GM12874 (cell line): ENCODE data around the gene PPP6R3.

Experiments
- TF ChIP-seq, protein P1 (sequence below): IDR thresholded peaks from 2 replicates; pipeline ENCODE4 v1.5.1; 2011; ENCODE audit warnings: low read depth, mild to moderate bottlenecking, control low read depth, low read length, moderate library complexity; ENCODE audit not compliant: insufficient read depth

Gene PPP6R3

DNA sequence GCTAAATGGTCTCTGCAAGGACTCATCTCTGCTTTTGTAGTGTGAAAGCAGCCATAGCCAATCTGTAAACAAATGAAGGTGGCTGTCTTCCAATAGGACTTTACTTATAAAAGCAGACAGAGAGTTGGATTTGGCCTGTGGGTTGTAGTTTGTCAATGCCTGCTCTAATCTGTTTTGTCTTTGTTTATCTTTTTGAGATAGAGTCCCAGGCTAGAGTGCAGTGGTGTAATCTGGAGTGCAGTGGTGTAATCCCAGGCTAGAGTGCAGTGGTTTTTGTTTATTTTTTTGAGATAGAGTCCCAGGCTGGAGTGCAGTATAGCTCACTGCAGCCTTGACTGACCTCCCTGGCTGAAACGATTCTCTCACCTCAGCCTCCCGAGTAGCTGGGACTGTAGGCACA lies 8.6 kb downstream of the PPP6R3 start:
- TF ChIP-seq, protein P1, sequence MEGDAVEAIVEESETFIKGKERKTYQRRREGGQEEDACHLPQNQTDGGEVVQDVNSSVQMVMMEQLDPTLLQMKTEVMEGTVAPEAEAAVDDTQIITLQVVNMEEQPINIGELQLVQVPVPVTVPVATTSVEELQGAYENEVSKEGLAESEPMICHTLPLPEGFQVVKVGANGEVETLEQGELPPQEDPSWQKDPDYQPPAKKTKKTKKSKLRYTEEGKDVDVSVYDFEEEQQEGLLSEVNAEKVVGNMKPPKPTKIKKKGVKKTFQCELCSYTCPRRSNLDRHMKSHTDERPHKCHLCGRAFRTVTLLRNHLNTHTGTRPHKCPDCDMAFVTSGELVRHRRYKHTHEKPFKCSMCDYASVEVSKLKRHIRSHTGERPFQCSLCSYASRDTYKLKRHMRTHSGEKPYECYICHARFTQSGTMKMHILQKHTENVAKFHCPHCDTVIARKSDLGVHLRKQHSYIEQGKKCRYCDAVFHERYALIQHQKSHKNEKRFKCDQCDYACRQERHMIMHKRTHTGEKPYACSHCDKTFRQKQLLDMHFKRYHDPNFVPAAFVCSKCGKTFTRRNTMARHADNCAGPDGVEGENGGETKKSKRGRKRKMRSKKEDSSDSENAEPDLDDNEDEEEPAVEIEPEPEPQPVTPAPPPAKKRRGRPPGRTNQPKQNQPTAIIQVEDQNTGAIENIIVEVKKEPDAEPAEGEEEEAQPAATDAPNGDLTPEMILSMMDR, result no peak

DNA sequence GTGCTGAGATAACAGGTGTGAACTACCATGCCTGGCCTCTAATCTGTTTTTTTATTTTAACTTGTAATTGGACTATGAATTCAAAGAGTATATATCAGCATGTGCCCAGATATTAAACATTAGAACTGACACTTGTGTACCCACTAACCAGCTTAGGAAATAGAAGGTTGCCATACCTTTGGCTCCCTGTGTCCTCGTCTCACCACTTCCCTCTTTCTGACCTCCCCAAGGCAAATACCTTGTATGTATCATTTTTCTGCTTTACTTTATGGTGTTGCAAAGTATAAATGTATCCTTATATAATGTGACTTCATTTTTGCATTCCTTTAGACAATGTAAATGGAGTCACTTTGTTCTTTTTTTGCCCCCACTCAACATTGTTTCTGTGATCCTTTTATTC lies 9.1 kb downstream of the PPP6R3 start:
- TF ChIP-seq, protein P1, result no peak

DNA sequence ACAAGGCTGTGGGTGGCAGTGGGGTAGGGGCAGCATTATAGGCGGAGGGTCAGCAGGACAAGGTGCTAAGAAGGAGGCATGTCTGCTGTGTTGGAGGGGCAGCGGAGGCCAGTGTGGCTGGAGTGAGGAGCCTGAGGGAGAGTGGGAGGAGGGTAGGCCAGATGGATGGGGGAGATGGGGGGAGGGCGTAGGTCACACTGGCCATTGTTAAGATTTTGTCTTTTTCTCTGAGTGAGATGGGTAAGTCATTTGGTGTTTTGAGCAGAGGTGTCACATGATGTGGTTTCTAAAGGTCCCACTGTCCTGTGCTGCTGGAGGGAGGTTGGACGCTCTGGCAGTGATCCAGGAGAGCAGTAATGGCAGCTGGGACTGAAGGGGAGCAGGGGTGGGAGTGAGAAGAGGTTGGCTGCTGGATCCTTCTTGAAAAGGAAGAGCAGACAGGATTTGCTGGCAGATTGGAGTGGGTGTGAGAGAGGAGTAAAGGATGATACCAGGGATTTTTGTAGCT lies 9.8 kb downstream of the PPP6R3 start:
- TF ChIP-seq, protein P1, result no peak

DNA sequence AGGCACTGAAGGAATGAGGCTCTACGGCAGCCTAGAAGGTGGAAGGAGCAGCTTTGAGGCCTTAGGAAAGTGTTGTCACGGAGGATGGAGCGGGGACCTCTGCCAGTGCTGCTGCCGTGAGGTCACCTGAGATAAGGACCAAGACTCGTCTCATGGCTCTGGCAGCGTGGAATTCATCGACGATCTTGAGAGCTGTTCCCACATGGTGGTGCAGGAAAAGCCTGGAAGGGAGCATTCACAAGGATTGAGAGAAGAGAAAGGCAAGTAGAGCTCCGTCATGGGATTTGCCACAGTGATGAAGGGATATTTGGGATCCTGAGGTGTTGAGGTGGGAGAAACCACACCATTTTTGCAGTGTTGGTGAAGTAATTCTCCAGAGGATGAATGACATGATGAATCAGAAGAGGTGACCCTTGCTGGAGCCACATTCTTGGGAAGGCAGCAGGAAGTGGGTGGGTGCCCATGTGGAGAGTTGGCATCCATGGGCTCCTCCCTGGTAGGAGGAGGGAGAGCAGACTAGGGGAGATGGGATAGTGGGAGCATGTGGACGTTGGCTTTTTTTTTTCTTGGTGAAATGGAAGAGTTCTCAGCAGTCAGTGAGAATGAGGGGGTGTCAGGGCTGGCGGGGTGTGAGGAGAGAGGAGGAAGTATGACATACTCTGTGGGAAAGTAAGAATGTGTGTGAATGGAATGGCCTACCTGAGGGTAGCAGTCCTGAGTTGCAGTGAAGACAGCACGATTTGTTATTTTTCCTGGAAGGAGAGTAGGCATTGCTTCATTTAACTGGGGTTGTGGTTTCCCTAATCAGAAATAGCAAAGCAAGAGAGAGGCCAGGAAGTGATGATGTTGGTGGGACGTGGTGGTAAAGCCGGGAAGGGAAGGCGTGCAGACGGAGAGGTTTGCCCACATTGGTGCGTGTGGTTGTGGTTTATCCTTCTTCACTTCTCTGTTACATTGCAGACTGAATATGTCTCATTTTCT lies 11.1 kb downstream of the PPP6R3 start:
- TF ChIP-seq, protein P1, result no peak

DNA sequence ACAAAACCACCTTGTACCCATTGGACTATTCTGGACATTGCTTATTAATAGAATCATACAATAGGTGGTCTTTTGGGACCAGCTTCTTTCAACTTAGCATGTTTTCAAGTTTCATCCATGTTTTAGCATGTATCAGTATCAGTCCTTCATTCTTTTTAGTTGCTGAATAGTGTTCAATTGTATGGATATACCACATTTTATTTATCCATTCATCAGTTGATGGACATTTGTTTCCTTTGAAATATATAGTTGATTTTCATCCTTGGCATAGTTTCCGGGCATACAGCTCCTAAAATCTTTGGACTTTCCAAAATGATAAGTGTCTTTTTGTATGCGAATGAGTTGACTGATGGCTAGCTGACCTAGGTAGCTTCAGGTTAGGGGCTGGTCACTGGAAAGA lies 12.2 kb downstream of the PPP6R3 start:
- TF ChIP-seq, protein P1, result no peak

DNA sequence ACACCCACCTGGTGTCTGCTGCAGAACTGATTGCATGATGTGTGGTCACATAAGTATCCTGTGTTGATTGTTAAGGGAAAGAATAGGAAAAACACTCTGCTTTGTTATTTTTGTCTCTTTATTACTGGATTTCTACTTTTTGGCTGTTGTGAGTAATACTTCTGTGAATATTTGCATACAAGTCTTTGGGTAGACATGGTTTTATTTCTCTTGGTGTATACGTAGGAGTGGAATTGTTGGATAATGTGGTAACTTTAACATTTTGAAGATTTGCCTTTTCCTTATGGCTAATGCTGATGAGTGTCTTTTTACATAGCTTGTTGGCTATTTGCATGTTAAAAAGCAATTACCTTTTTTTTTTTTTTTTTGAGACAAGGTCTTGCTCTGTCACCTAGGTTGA lies 13.1 kb downstream of the PPP6R3 start:
- TF ChIP-seq, protein P1, result no peak

DNA sequence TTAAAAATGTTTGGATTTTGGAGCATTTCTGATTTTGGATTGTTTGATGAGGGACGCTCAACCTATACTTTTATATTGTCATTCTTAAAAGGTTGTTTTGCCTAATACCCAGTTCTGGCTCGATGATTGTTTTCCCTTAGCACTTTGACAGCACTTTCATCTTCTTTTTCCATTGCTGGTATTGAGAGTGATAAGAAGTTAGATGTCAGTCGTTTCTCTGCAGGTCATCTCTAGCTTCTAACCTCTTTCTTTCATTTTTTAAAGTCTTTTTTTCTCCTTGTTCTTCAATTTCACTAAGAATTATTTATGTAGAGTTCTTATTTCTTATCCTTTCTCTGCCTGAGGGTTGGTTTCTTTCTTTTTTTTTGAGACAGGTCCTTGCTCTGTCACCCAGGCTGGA lies 18.8 kb downstream of the PPP6R3 start:
- TF ChIP-seq, protein P1, result no peak
